IMR-90 (cell line): ENCODE measurements around the gene NOC2L. TPM values are rescaled to one million over a fixed set of nuclear protein-coding genes. Genes with fewer than 3 reads are reported as not detected.

ENCODE experiments used
- ATAC-seq: fragments of 200-7000 bp; cut with Tn5 transposase; 2 replicates; pipeline ENCODE4 v1.9.1; 2020; ENCODE audit warnings: low read depth, mild to moderate bottlenecking, moderate library complexity
- BruUV-seq: library from RNA; stranded (reverse); fragments of 400-500 nt; replicated peaks from 2 replicates; lab custom pipeline; 2021; lab: Mats Ljungman, UMichigan
- CTCF ChIA-PET: fragments of 300-600 bp; formaldehyde crosslinking; extraction: SDS; loops from one replicate; lab custom pipeline; 2021; ENCODE audit warnings: antibody characterized with exemption; lab: Yijun Ruan, JAX
- POLR2A ChIA-PET: fragments of 300-600 bp; sonication (Branson Sonifier 250); formaldehyde crosslinking; loops from one replicate; lab custom pipeline; 2022; ENCODE audit warnings: antibody characterized with exemption; ENCODE audit not compliant: unreplicated experiment; lab: Charles Lee
- DNase-seq: peaks from one replicate; pipeline ENCODE4 v3.0.0; 2013
- H2AFZ ChIP-seq: replicated peaks from 2 replicates; pipeline ENCODE3; 2013; ENCODE audit warnings: low read length, mild to moderate bottlenecking; ENCODE audit not compliant: poor library complexity
- H2AK5ac ChIP-seq: 2 replicates; pipeline ENCODE4 v1.6.1; 2013; ENCODE audit warnings: low read depth, low read length, inconsistent platforms
- H2AK9ac ChIP-seq: replicated peaks from 2 replicates; pipeline ENCODE3; 2013; ENCODE audit warnings: mild to moderate bottlenecking, low read depth, low read length, moderate library complexity; ENCODE audit not compliant: poor library complexity
- H2BK120ac ChIP-seq: 2 replicates; pipeline ENCODE4 v1.6.1; 2013; ENCODE audit warnings: low read depth, low read length, inconsistent platforms
- H2BK15ac ChIP-seq: 3 replicates; pipeline ENCODE4 v1.6.1; 2013; ENCODE audit warnings: low read depth, low read length, inconsistent platforms
- H2BK20ac ChIP-seq: 2 replicates; pipeline ENCODE4 v1.6.1; 2013; ENCODE audit warnings: low read depth, mild to moderate bottlenecking, inconsistent platforms, low read length, moderate library complexity
- H2BK5ac ChIP-seq: 2 replicates; pipeline ENCODE4 v1.6.1; 2013; ENCODE audit warnings: mild to moderate bottlenecking, low read depth, low read length, inconsistent platforms; ENCODE audit not compliant: poor library complexity, severe bottlenecking
- H3K14ac ChIP-seq: replicated peaks from 2 replicates; pipeline ENCODE4 v1.6.1; 2013; ENCODE audit warnings: low read depth, low read length, inconsistent platforms
- H3K18ac ChIP-seq: 2 replicates; pipeline ENCODE4 v1.6.1; 2013; ENCODE audit warnings: low read depth, low read length, control low read depth
- H3K23ac ChIP-seq: 2 replicates; pipeline ENCODE4 v1.6.1; 2013; ENCODE audit warnings: low read depth, low read length, inconsistent platforms
- H3K27ac ChIP-seq: 2 replicates; pipeline ENCODE4 v1.5.1; 2013; ENCODE audit warnings: mild to moderate bottlenecking, control low read depth, low read length; ENCODE audit not compliant: insufficient read depth
- H3K27me3 ChIP-seq: 2 replicates; pipeline ENCODE4 v1.6.1; 2013; ENCODE audit warnings: low read length; ENCODE audit not compliant: control insufficient read depth, insufficient read depth
- H3K36me3 ChIP-seq: 2 replicates; pipeline ENCODE4 v1.6.1; 2013; ENCODE audit warnings: low read length, mixed read lengths; ENCODE audit not compliant: control insufficient read depth, insufficient read depth
- H3K4ac ChIP-seq: 2 replicates; pipeline ENCODE4 v1.6.1; 2013; ENCODE audit warnings: low read depth, low read length, inconsistent platforms
- H3K4me1 ChIP-seq: 2 replicates; pipeline ENCODE4 v1.6.1; 2013; ENCODE audit warnings: low read length, mixed read lengths; ENCODE audit not compliant: control insufficient read depth, insufficient read depth
- H3K4me2 ChIP-seq: 2 replicates; pipeline ENCODE4 v1.6.1; 2013; ENCODE audit warnings: low read depth, mild to moderate bottlenecking, control low read depth, low read length, moderate library complexity
- H3K4me3 ChIP-seq: 2 replicates; pipeline ENCODE4 v1.5.1; 2013; ENCODE audit warnings: low read depth, mild to moderate bottlenecking, control low read depth, low read length, moderate library complexity; ENCODE audit not compliant: insufficient read depth
- H3K56ac ChIP-seq: 2 replicates; pipeline ENCODE4 v1.6.1; 2013; ENCODE audit warnings: low read length, inconsistent platforms; ENCODE audit not compliant: insufficient read depth; ENCODE audit errors: extremely low read depth
- H3K79me1 ChIP-seq, 2 experiments: 2 replicates each; pipeline ENCODE4 v1.6.1; 2013; ENCODE audit warnings: low read length in 2 of 2, inconsistent platforms in 1 of 2, low read depth in 1 of 2
- H3K9ac ChIP-seq: 2 replicates; pipeline ENCODE4 v1.6.1; 2013; ENCODE audit warnings: low read depth, low read length, control low read depth
- H3K9me1 ChIP-seq: 2 replicates; pipeline ENCODE4 v1.6.1; 2013; ENCODE audit warnings: low read length, inconsistent platforms; ENCODE audit not compliant: insufficient read depth
- H3K9me3 ChIP-seq: 2 replicates; pipeline ENCODE4 v1.6.1; 2013; ENCODE audit warnings: low read length; ENCODE audit not compliant: control insufficient read depth, insufficient read depth
- H4K20me1 ChIP-seq: 2 replicates; pipeline ENCODE4 v1.6.1; 2013; ENCODE audit warnings: low read length, inconsistent platforms; ENCODE audit not compliant: insufficient read depth
- H4K5ac ChIP-seq: 2 replicates; pipeline ENCODE4 v1.6.1; 2013; ENCODE audit warnings: mild to moderate bottlenecking, low read depth, low read length, control low read depth
- H4K8ac ChIP-seq, 2 experiments: 2 replicates each; pipeline ENCODE4 v1.6.1; 2013; ENCODE audit warnings: low read depth in 2 of 2, low read length in 2 of 2, control low read depth in 1 of 2, inconsistent platforms in 1 of 2
- H4K91ac ChIP-seq: 2 replicates; pipeline ENCODE4 v1.6.1; 2013; ENCODE audit warnings: low read depth, low read length, inconsistent platforms; ENCODE audit not compliant: insufficient read depth
- BHLHE40 ChIP-seq: fragments of 150-350 bp; IDR thresholded peaks from 2 replicates; pipeline ENCODE4 v1.6.1; 2016; ENCODE audit warnings: mild to moderate bottlenecking, low read depth, low read length
- CEBPB ChIP-seq: IDR thresholded peaks from 2 replicates; pipeline ENCODE4 v1.6.1; 2012; ENCODE audit warnings: low read depth, low read length, improper control_type of control experiment
- ELK1 ChIP-seq: fragments of 150-350 bp; IDR thresholded peaks from 2 replicates; pipeline ENCODE4 v1.6.1; 2016; ENCODE audit warnings: low read depth, mild to moderate bottlenecking, low read length, moderate library complexity, borderline replicate concordance
- MXI1 ChIP-seq: IDR thresholded peaks from 2 replicates; pipeline ENCODE4 v1.6.1; 2012; ENCODE audit warnings: low read depth, mild to moderate bottlenecking, low read length, moderate library complexity, borderline replicate concordance
- SMC3 ChIP-seq: fragments of 150-350 bp; IDR thresholded peaks from 2 replicates; pipeline ENCODE4 v1.6.1; 2016; ENCODE audit warnings: low read depth, mild to moderate bottlenecking, antibody characterized with exemption, low read length, moderate library complexity
- USF2 ChIP-seq: fragments of 150-350 bp; IDR thresholded peaks from 2 replicates; pipeline ENCODE4 v1.6.1; 2017; ENCODE audit warnings: mild to moderate bottlenecking, antibody characterized with exemption, low read length, low read depth
- WGBS, 2 experiments: methylation state at CpG; one replicate each; pipeline versions ENCODE4 v1.1.5 to v1.1.7; 2013; ENCODE audit warnings: missing lambda C conversion rate in 2 of 2; ENCODE audit not compliant: insufficient read length in 1 of 2; ENCODE audit errors: extremely low coverage in 2 of 2; 5-methylcytosine and 5-hydroxymethylcytosine counted together
- dilution Hi-C: fragments of 300-500 bp; cut with HindIII; formaldehyde crosslinking; loops from one replicate; pipeline ENCODE4 v1.14.3; 2018; ENCODE audit warnings: low sequenced_read_pairs; ENCODE audit not compliant: unreplicated experiment
- in situ Hi-C: fragments of 300-500 bp; cut with MboI; formaldehyde crosslinking; loops from 3 replicates; pipeline ENCODE4 v1.14.3; 2019; ENCODE audit warnings: low sequenced_read_pairs, inconsistent platforms, mixed read lengths
- intact Hi-C: fragments of 100-400 bp; cut with micrococcal nuclease; formaldehyde crosslinking; loops from 2 replicates; pipeline ENCODE4 v1.10.0; 2022
- polyA plus RNA-seq, 3 experiments: library from polyadenylated mRNA; depleted of rRNA; stranded (reverse); fragments of >200 nt; gene quantifications; 2 replicates each; pipeline ENCODE4 v1.2.3, GENCODE V29; 2012; ENCODE audit warnings: low replicate concordance in 1 of 3
- total RNA-seq: library from RNA; depleted of rRNA; stranded (reverse); fragments of >200 nt; gene quantifications from 2 replicates; pipeline ENCODE4 v1.2.3, GENCODE V29; 2012

The NOC2L gene
- total and polyA plus RNA-seq, 2 of the 4 experiments (the other 2 are of a cell fraction), result 74.2 to 106 TPM

- peaks cover 9 to 29% of the 10 kb centered on the region in 2 experiments; a peak in 3 of 4 replicates for H3K79me1 ChIP-seq
- H2AK9ac ChIP-seq, result peak overlapping the region; percentile 31
- no peaks in the 10 kb centered on the region for H3K9me3 ChIP-seq
- no peak overlapping the region for H3K4ac ChIP-seq
- no peak overlapping the region for H2AK5ac ChIP-seq
- no peak overlapping the region for H3K14ac ChIP-seq
- no peak overlapping the region for H2BK20ac ChIP-seq
- no peak overlapping the region for H4K8ac ChIP-seq
- H3K4me1 ChIP-seq, result peaks cover 8% of the 10 kb centered on the region
- in situ Hi-C loops (no loop called here), dilution Hi-C loops (no loop called here), intact Hi-C loops (loop anchor here (5.0 kb wide), 1 partner anchor 53 kb away; no protein-coding TSS in a partner anchor)
- no peak for ATAC-seq
- H2BK5ac ChIP-seq, result no peak overlapping the region
- WGBS, 2 experiments, result 100% methylated on average over 2 of the region's 22 CpGs; no CpG with 5 or more reads in 1 of the 2 experiments
- H3K23ac ChIP-seq, result no peak overlapping the region
- no peak overlapping the region for H2BK120ac ChIP-seq
- H4K20me1 ChIP-seq, result peaks cover 4% of the 10 kb centered on the region; the same call in 1 of the 2 replicates
- H3K4me3 ChIP-seq, result no peak overlapping the region
- no peaks in the 10 kb centered on the region for H3K27me3 ChIP-seq
- no peak overlapping the region for H3K27ac ChIP-seq
- no peak for DNase-seq
- ChIA-PET POLR2A (no interaction called here), CTCF (no interaction called here)
- no peak overlapping the region for H4K91ac ChIP-seq
- H3K56ac ChIP-seq, result no peak overlapping the region
- no peak overlapping the region for H2BK15ac ChIP-seq
- H3K9me1 ChIP-seq, result peaks cover 6% of the 10 kb centered on the region; the same call in 1 of the 2 replicates
- H3K9ac ChIP-seq, result no peak overlapping the region
- H3K36me3 ChIP-seq, result no peaks in the 10 kb centered on the region
- H3K4me2 ChIP-seq, result no peak overlapping the region
- H3K18ac ChIP-seq, result no peak overlapping the region
- TF ChIP-seq MXI1 (no peak), BHLHE40 (no peak), SMC3 (no peak), ELK1 (no peak), USF2 (no peak), CEBPB (no peak)
- H4K5ac ChIP-seq, result no peak overlapping the region
- H2AFZ ChIP-seq, result no peak overlapping the region
- no TSS peak for BruUV-seq
Measured at GRCh38 chr1:1003618-1004419, 44.8 kb upstream of the NOC2L start.
